ENCODE measurements around the gene ZFP92. TPM values are rescaled to one million over a fixed set of nuclear protein-coding genes. Genes with fewer than 3 reads are reported as not detected.

ZFP92 gene
- total and polyA plus RNA-seq, 4 donors = 1.6 to 2.7 (median 2.2) TPM

- H3K4me1 ChIP-seq (ENCODE audit: control insufficient read depth, insufficient read depth, low read length) = peaks cover 21% of the 10 kb centered on the region
- no peak overlapping the region for H3K4me3 ChIP-seq (ENCODE audit: low read depth, low read length)
- no peak overlapping the region for H3K27ac ChIP-seq (ENCODE audit: low read depth, low read length)
- H3K27me3 ChIP-seq (ENCODE audit: control insufficient read depth, insufficient read depth, low read length) = no peaks in the 10 kb centered on the region
- DNase-seq (ENCODE audit: low read depth in 4 of 6, low spot score in 6 of 6) = no peak
- peaks cover 8% of the 10 kb centered on the region for H3K36me3 ChIP-seq (ENCODE audit: control insufficient read depth, insufficient read depth, low read length)
- 74% methylated on average over 10 of the region's 11 CpGs for WGBS (ENCODE audit: insufficient coverage)
- no peaks in the 10 kb centered on the region for H3K9me3 ChIP-seq (ENCODE audit: control insufficient read depth, insufficient read depth, low read length)
Measured at GRCh38 chrX:153413731-153414130, 2.5 kb downstream of the ZFP92 start.

GRCh38 chrX:153414856-153415510 is 3.7 kb downstream of the ZFP92 start:
- no peaks in the 10 kb centered on the region for H3K9me3 ChIP-seq (ENCODE audit: control insufficient read depth, insufficient read depth, low read length)
- 60% methylated on average over 6 of the region's 9 CpGs for WGBS (ENCODE audit: insufficient coverage)
- no peak for DNase-seq (ENCODE audit: low read depth in 4 of 6, low spot score in 6 of 6)
- H3K4me3 ChIP-seq (ENCODE audit: low read depth, low read length) = no peak overlapping the region
- no peak overlapping the region for H3K27ac ChIP-seq (ENCODE audit: low read depth, low read length)
- peaks cover 21% of the 10 kb centered on the region for H3K4me1 ChIP-seq (ENCODE audit: control insufficient read depth, insufficient read depth, low read length)
- H3K36me3 ChIP-seq (ENCODE audit: control insufficient read depth, insufficient read depth, low read length) = peaks cover 8% of the 10 kb centered on the region
- no peaks in the 10 kb centered on the region for H3K27me3 ChIP-seq (ENCODE audit: control insufficient read depth, insufficient read depth, low read length)

- Histone ChIP-seq H3K27me3 (ENCODE audit: control insufficient read depth, insufficient read depth, low read length) (no peaks in the 10 kb centered on the region), H3K9me3 (ENCODE audit: control insufficient read depth, insufficient read depth, low read length) (no peaks in the 10 kb centered on the region), H3K4me3 (ENCODE audit: low read depth, low read length) (no peak overlapping the region), H3K36me3 (ENCODE audit: control insufficient read depth, insufficient read depth, low read length) (peaks cover 24% of the 10 kb centered on the region), H3K27ac (ENCODE audit: low read depth, low read length) (no peak overlapping the region), H3K4me1 (ENCODE audit: control insufficient read depth, insufficient read depth, low read length) (peaks cover 11% of the 10 kb centered on the region)
- WGBS (ENCODE audit: insufficient coverage) = 55% methylated on average over 5 of the region's 12 CpGs
- no peak for DNase-seq (ENCODE audit: low read depth in 4 of 6, low spot score in 6 of 6)
Measured at GRCh38 chrX:153416781-153417450, 5.6 kb downstream of the ZFP92 start.

GRCh38 chrX:153417637-153418036 is 6.4 kb downstream of the ZFP92 start:
- Histone ChIP-seq H3K27ac (ENCODE audit: low read depth, low read length) (no peak overlapping the region), H3K9me3 (ENCODE audit: control insufficient read depth, insufficient read depth, low read length) (no peaks in the 10 kb centered on the region), H3K36me3 (ENCODE audit: control insufficient read depth, insufficient read depth, low read length) (peaks cover 28% of the 10 kb centered on the region), H3K27me3 (ENCODE audit: control insufficient read depth, insufficient read depth, low read length) (no peaks in the 10 kb centered on the region), H3K4me3 (ENCODE audit: low read depth, low read length) (no peak overlapping the region), H3K4me1 (ENCODE audit: control insufficient read depth, insufficient read depth, low read length) (peaks cover 4% of the 10 kb centered on the region)
- WGBS (ENCODE audit: insufficient coverage) = 80% methylated on average over 8 of the region's 8 CpGs
- DNase-seq (ENCODE audit: low read depth in 4 of 6, low spot score in 6 of 6) = no peak

- H3K27ac ChIP-seq (ENCODE audit: low read depth, low read length) = no peak overlapping the region
- H3K4me1 ChIP-seq (ENCODE audit: control insufficient read depth, insufficient read depth, low read length) = peaks cover 8% of the 10 kb centered on the region
- no peak for DNase-seq (ENCODE audit: low read depth in 4 of 6, low spot score in 6 of 6)
- no peak overlapping the region for H3K4me3 ChIP-seq (ENCODE audit: low read depth, low read length)
- 84% methylated on average over 91 of the region's 91 CpGs for WGBS (ENCODE audit: insufficient coverage)
- H3K36me3 ChIP-seq (ENCODE audit: control insufficient read depth, insufficient read depth, low read length) = peaks cover 30% of the 10 kb centered on the region
- H3K27me3 ChIP-seq (ENCODE audit: control insufficient read depth, insufficient read depth, low read length) = no peaks in the 10 kb centered on the region
- no peaks in the 10 kb centered on the region for H3K9me3 ChIP-seq (ENCODE audit: control insufficient read depth, insufficient read depth, low read length)
Measured at GRCh38 chrX:153420851-153421599, 9.8 kb downstream of the ZFP92 start.

GRCh38 chrX:153421856-153422255 is 10.6 kb downstream of the ZFP92 start:
- no peak for DNase-seq (ENCODE audit: low read depth in 4 of 6, low spot score in 6 of 6)
- peaks cover 8% of the 10 kb centered on the region for H3K4me1 ChIP-seq (ENCODE audit: control insufficient read depth, insufficient read depth, low read length)
- H3K36me3 ChIP-seq (ENCODE audit: control insufficient read depth, insufficient read depth, low read length) = peaks cover 30% of the 10 kb centered on the region
- no peaks in the 10 kb centered on the region for H3K9me3 ChIP-seq (ENCODE audit: control insufficient read depth, insufficient read depth, low read length)
- H3K27ac ChIP-seq (ENCODE audit: low read depth, low read length) = no peak overlapping the region
- H3K4me3 ChIP-seq (ENCODE audit: low read depth, low read length) = no peak overlapping the region
- WGBS (ENCODE audit: insufficient coverage) = 90% methylated on average over 15 of the region's 18 CpGs
- no peaks in the 10 kb centered on the region for H3K27me3 ChIP-seq (ENCODE audit: control insufficient read depth, insufficient read depth, low read length)

GRCh38 chrX:153423652-153424051 is 12.4 kb downstream of the ZFP92 start:
- H3K27ac ChIP-seq (ENCODE audit: low read depth, low read length) = no peak overlapping the region
- peaks cover 8% of the 10 kb centered on the region for H3K4me1 ChIP-seq (ENCODE audit: control insufficient read depth, insufficient read depth, low read length)
- DNase-seq (ENCODE audit: low read depth in 4 of 6, low spot score in 6 of 6) = peak in 1 of 6 donors; percentile 3
- H3K36me3 ChIP-seq (ENCODE audit: control insufficient read depth, insufficient read depth, low read length) = peaks cover 24% of the 10 kb centered on the region
- H3K4me3 ChIP-seq (ENCODE audit: low read depth, low read length) = no peak overlapping the region
- WGBS (ENCODE audit: insufficient coverage) = 75% methylated on average over 7 of the region's 8 CpGs
- no peaks in the 10 kb centered on the region for H3K9me3 ChIP-seq (ENCODE audit: control insufficient read depth, insufficient read depth, low read length)
- H3K27me3 ChIP-seq (ENCODE audit: control insufficient read depth, insufficient read depth, low read length) = no peaks in the 10 kb centered on the region

- DNase-seq (ENCODE audit: low read depth in 4 of 6, low spot score in 6 of 6) = no peak
- no peak overlapping the region for H3K4me3 ChIP-seq (ENCODE audit: low read depth, low read length)
- H3K27ac ChIP-seq (ENCODE audit: low read depth, low read length) = no peak overlapping the region
- H3K36me3 ChIP-seq (ENCODE audit: control insufficient read depth, insufficient read depth, low read length) = peaks cover 14% of the 10 kb centered on the region
- H3K9me3 ChIP-seq (ENCODE audit: control insufficient read depth, insufficient read depth, low read length) = peaks cover 3% of the 10 kb centered on the region
- H3K27me3 ChIP-seq (ENCODE audit: control insufficient read depth, insufficient read depth, low read length) = no peaks in the 10 kb centered on the region
- H3K4me1 ChIP-seq (ENCODE audit: control insufficient read depth, insufficient read depth, low read length) = peaks cover 8% of the 10 kb centered on the region
- WGBS (ENCODE audit: insufficient coverage) = no CpG with 5 or more reads among the region's 3 CpGs
Measured at GRCh38 chrX:153426204-153426603, 14.9 kb downstream of the ZFP92 start.

- Histone ChIP-seq H3K36me3 (ENCODE audit: control insufficient read depth, insufficient read depth, low read length) (no peaks in the 10 kb centered on the region), H3K27me3 (ENCODE audit: control insufficient read depth, insufficient read depth, low read length) (no peaks in the 10 kb centered on the region), H3K27ac (ENCODE audit: low read depth, low read length) (no peak overlapping the region), H3K4me1 (ENCODE audit: control insufficient read depth, insufficient read depth, low read length) (no peaks in the 10 kb centered on the region), H3K9me3 (ENCODE audit: control insufficient read depth, insufficient read depth, low read length) (peaks cover 3% of the 10 kb centered on the region), H3K4me3 (ENCODE audit: low read depth, low read length) (no peak overlapping the region)
- 74% methylated on average over 6 of the region's 6 CpGs for WGBS (ENCODE audit: insufficient coverage)
- DNase-seq (ENCODE audit: low read depth in 4 of 6, low spot score in 6 of 6) = no peak
Measured at GRCh38 chrX:153430796-153431195, 19.5 kb downstream of the ZFP92 start.

All from spinal cord (tissue), 10 donors.